ENCODE measurements around the gene CAPN14. TPM values are rescaled to one million over a fixed set of nuclear protein-coding genes. Genes with fewer than 3 reads are reported as not detected.

CAPN14 gene
- total and polyA plus RNA-seq, 4 donors, result 0.05 to 0.08 TPM; not detected in 2

DNA sequence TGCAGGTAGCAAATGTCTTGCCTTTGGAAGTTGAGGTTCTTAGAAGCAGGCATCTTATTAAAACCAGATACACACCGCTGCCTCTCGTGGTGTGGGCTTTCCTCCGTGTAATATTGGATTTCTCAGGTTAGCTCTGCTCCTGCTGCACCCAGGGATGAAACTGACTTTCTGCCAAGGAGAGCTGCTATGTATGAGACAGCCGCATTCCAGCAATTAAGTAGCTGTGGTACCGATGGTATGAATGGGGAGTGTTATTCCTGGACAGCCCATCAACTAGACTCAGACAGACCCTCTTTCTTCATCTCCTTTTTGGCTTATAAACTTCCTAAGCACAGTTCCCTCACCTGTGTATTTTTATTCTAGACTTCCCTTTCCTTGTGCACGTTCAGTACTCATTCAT is 9.8 kb upstream of the CAPN14 start:
- H3K9me3 ChIP-seq (ENCODE audit: control insufficient read depth in 4 of 4, low read length in 3 of 4), result no peaks in the 10 kb centered on the region
- H3K4me3 ChIP-seq (ENCODE audit: low read depth in 1 of 3, low read length in 3 of 3), result no peak overlapping the region
- H3K27me3 ChIP-seq (ENCODE audit: control insufficient read depth in 4 of 4, insufficient read depth in 4 of 4, low read length in 3 of 4), result peaks cover 0 to 8% (median 0%) of the 10 kb centered on the region in 4 donors
- H3K4me1 ChIP-seq (ENCODE audit: control insufficient read depth in 4 of 4, insufficient read depth in 4 of 4, low read length in 3 of 4), result no peaks in the 10 kb centered on the region
- no peaks in the 10 kb centered on the region for H3K36me3 ChIP-seq (ENCODE audit: control insufficient read depth in 4 of 4, insufficient read depth in 3 of 4, low read depth in 1 of 4, low read length in 3 of 4)
- H3K9ac ChIP-seq (ENCODE audit: low read depth in 1 of 2, low read length in 2 of 2), result no peak overlapping the region
- DNase-seq (ENCODE audit: low spot score), result no peak
- WGBS, result 77% methylated on average over 6 of the region's 6 CpGs
- TF ChIP-seq, protein P1, sequence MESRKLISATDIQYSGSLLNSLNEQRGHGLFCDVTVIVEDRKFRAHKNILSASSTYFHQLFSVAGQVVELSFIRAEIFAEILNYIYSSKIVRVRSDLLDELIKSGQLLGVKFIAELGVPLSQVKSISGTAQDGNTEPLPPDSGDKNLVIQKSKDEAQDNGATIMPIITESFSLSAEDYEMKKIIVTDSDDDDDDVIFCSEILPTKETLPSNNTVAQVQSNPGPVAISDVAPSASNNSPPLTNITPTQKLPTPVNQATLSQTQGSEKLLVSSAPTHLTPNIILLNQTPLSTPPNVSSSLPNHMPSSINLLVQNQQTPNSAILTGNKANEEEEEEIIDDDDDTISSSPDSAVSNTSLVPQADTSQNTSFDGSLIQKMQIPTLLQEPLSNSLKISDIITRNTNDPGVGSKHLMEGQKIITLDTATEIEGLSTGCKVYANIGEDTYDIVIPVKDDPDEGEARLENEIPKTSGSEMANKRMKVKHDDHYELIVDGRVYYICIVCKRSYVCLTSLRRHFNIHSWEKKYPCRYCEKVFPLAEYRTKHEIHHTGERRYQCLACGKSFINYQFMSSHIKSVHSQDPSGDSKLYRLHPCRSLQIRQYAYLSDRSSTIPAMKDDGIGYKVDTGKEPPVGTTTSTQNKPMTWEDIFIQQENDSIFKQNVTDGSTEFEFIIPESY (IDR thresholded peaks at IDR 0.05), result no peak
- no peak for TF ChIP-seq HNF4G (IDR thresholded peaks at IDR 0.05)
- TF ChIP-seq, protein P2, sequence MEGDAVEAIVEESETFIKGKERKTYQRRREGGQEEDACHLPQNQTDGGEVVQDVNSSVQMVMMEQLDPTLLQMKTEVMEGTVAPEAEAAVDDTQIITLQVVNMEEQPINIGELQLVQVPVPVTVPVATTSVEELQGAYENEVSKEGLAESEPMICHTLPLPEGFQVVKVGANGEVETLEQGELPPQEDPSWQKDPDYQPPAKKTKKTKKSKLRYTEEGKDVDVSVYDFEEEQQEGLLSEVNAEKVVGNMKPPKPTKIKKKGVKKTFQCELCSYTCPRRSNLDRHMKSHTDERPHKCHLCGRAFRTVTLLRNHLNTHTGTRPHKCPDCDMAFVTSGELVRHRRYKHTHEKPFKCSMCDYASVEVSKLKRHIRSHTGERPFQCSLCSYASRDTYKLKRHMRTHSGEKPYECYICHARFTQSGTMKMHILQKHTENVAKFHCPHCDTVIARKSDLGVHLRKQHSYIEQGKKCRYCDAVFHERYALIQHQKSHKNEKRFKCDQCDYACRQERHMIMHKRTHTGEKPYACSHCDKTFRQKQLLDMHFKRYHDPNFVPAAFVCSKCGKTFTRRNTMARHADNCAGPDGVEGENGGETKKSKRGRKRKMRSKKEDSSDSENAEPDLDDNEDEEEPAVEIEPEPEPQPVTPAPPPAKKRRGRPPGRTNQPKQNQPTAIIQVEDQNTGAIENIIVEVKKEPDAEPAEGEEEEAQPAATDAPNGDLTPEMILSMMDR (IDR thresholded peaks at IDR 0.05; ENCODE audit: low read depth, low read length, missing input control), result no peak
- no peak for TF ChIP-seq GABPA (IDR thresholded peaks at IDR 0.05 in 1 of 2, conservative IDR thresholded peaks at IDR 0.05 in 1 of 2)
- no peak overlapping the region for H3K27ac ChIP-seq (ENCODE audit: low read depth in 1 of 2, low read length in 2 of 2)

DNA sequence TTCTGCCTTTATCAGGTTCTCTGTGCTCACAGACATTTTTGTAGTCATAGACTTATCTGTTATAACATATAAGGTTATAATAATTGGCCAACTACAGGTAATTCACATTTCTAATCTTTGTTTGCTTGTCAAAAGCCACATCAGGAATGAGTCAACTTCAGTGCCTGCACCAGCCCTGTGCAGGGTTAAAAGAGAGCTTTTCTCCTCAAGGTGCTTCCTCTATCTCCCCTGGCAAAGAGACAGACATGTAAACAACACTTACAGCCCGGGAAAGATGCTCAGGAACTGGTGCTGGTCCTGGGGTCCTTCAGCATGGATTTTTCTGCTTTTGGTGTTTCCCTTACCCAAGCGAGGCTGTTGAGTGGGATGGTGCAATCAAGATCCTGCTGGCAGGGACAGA is 9.0 kb upstream of the CAPN14 start:
- no peaks in the 10 kb centered on the region for H3K9me3 ChIP-seq (ENCODE audit: control insufficient read depth in 4 of 4, low read length in 3 of 4)
- no peaks in the 10 kb centered on the region for H3K4me1 ChIP-seq (ENCODE audit: control insufficient read depth in 4 of 4, insufficient read depth in 4 of 4, low read length in 3 of 4)
- H3K9ac ChIP-seq (ENCODE audit: low read depth in 1 of 2, low read length in 2 of 2), result no peak overlapping the region
- WGBS, result 24% methylated on average over 2 of the region's 2 CpGs
- H3K27me3 ChIP-seq (ENCODE audit: control insufficient read depth in 4 of 4, insufficient read depth in 4 of 4, low read length in 3 of 4), result peaks cover 0 to 8% (median 0%) of the 10 kb centered on the region in 4 donors
- no peak overlapping the region for H3K27ac ChIP-seq (ENCODE audit: low read depth in 1 of 2, low read length in 2 of 2)
- no peak overlapping the region for H3K4me3 ChIP-seq (ENCODE audit: low read depth in 1 of 3, low read length in 3 of 3)
- TF ChIP-seq FOXA1 (IDR thresholded peaks at IDR 0.05), result no peak
- no peak for TF ChIP-seq FOXA2 (IDR thresholded peaks at IDR 0.05)
- TF ChIP-seq NR2F2 (IDR thresholded peaks at IDR 0.05), result no peak
- no peak for TF ChIP-seq YY1 (IDR thresholded peaks at IDR 0.05)
- TF ChIP-seq JUND (IDR thresholded peaks at IDR 0.05), result no peak
- TF ChIP-seq, protein P3, sequence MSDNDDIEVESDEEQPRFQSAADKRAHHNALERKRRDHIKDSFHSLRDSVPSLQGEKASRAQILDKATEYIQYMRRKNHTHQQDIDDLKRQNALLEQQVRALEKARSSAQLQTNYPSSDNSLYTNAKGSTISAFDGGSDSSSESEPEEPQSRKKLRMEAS (IDR thresholded peaks at IDR 0.05), result no peak
- TF ChIP-seq, protein P1 (IDR thresholded peaks at IDR 0.05), result no peak
- TF ChIP-seq GABPA (IDR thresholded peaks at IDR 0.05 in 1 of 2, conservative IDR thresholded peaks at IDR 0.05 in 1 of 2), result no peak
- TF ChIP-seq EGR1 (IDR thresholded peaks at IDR 0.05; ENCODE audit: low read depth in 2 of 2), result no peak
- TF ChIP-seq, protein P2 (IDR thresholded peaks at IDR 0.05; ENCODE audit: low read depth, low read length, missing input control), result no peak
- TF ChIP-seq, protein P4, sequence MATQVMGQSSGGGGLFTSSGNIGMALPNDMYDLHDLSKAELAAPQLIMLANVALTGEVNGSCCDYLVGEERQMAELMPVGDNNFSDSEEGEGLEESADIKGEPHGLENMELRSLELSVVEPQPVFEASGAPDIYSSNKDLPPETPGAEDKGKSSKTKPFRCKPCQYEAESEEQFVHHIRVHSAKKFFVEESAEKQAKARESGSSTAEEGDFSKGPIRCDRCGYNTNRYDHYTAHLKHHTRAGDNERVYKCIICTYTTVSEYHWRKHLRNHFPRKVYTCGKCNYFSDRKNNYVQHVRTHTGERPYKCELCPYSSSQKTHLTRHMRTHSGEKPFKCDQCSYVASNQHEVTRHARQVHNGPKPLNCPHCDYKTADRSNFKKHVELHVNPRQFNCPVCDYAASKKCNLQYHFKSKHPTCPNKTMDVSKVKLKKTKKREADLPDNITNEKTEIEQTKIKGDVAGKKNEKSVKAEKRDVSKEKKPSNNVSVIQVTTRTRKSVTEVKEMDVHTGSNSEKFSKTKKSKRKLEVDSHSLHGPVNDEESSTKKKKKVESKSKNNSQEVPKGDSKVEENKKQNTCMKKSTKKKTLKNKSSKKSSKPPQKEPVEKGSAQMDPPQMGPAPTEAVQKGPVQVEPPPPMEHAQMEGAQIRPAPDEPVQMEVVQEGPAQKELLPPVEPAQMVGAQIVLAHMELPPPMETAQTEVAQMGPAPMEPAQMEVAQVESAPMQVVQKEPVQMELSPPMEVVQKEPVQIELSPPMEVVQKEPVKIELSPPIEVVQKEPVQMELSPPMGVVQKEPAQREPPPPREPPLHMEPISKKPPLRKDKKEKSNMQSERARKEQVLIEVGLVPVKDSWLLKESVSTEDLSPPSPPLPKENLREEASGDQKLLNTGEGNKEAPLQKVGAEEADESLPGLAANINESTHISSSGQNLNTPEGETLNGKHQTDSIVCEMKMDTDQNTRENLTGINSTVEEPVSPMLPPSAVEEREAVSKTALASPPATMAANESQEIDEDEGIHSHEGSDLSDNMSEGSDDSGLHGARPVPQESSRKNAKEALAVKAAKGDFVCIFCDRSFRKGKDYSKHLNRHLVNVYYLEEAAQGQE (IDR thresholded peaks at IDR 0.05), result no peak
- TF ChIP-seq, protein P5, sequence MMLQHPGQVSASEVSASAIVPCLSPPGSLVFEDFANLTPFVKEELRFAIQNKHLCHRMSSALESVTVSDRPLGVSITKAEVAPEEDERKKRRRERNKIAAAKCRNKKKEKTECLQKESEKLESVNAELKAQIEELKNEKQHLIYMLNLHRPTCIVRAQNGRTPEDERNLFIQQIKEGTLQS (IDR thresholded peaks at IDR 0.05), result no peak
- TF ChIP-seq SP1 (IDR thresholded peaks at IDR 0.05), result no peak
- no peak for TF ChIP-seq HNF4G (IDR thresholded peaks at IDR 0.05)
- TF ChIP-seq RAD21 (IDR thresholded peaks at IDR 0.05), result no peak
- no peak for TF ChIP-seq TAF1 (conservative IDR thresholded peaks at IDR 0.05)
- TF ChIP-seq RXRA (IDR thresholded peaks at IDR 0.05), result no peak
- no peak for TF ChIP-seq HNF4A (conservative IDR thresholded peaks at IDR 0.05)
- no peak for DNase-seq (ENCODE audit: low spot score)
- H3K36me3 ChIP-seq (ENCODE audit: control insufficient read depth in 4 of 4, insufficient read depth in 3 of 4, low read depth in 1 of 4, low read length in 3 of 4), result no peaks in the 10 kb centered on the region

All from liver (tissue), 9 donors.